HG03103 (cell line): ENCODE data around the gene LCE1D.

Experiments used
- ATAC-seq: cut with Tn5 transposase; IDR thresholded peaks from one replicate; pipeline ENCODE4 v1.9.1; 2021; ENCODE audit warnings: low read depth; ENCODE audit not compliant: unreplicated experiment

Gene LCE1D, protein sequence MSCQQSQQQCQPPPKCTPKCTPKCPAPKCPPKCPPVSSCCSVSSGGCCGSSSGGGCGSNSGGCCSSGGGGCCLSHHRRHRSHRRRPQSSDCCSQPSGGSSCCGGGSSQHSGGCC

GRCh38 chr1:152796421-152796820 is at the start of gene LCE1D:
Gene LCE1D (plus strand): TSS chr1:152796721. CDS start chr1:152797795, 1,074 bp downstream.
- no peak for ATAC-seq

DNA sequence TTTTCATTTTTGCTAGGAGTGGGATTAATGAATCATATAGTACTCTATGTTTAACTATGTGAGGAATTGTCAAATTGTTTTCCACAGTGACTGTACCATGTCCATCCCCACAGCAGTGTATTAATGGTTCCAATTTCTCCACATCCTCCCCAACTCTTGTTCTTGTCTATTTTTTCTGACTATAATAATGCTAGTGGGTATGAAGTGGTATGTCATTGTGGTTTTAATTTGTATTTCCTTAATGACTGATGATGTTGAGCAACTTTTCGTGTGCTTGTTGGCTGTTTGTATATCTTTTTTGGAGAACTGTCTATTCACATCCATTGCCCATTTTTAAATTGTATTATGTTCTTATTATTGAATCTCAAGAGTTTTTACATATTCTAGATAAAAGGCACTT is 48.7 kb upstream of the LCE1D start:
- no peak for ATAC-seq

DNA sequence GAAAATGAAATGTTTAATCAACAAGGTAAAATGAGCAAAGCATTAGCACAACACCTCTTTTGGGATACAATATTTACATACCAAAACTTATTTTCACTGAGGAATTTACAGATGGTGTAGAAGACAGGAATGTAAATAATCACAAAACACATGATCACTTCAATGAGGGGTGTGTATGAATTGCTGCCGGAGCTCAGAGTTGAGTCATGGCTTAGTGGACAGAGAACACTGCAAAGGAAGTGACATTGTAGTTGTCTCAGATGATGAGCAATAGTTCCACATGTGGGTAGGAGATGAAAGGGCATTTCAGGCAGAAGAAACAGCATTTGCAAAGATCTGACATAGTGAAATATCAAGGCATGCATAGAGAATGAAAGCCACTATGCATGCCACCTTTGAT is 44.3 kb upstream of the LCE1D start:
- ATAC-seq = no peak

GRCh38 chr1:152753586-152753985 is 42.9 kb upstream of the LCE1D start:
- ATAC-seq = no peak

GRCh38 chr1:152756872-152757271 is 39.6 kb upstream of the LCE1D start:
- no peak for ATAC-seq

GRCh38 chr1:152757747-152758146 is 38.8 kb upstream of the LCE1D start, which contains the start of gene KPRP:
Gene KPRP (plus strand): TSS chr1:152758025. CDS start chr1:152759589, 1,564 bp downstream.
- ATAC-seq = no peak

DNA sequence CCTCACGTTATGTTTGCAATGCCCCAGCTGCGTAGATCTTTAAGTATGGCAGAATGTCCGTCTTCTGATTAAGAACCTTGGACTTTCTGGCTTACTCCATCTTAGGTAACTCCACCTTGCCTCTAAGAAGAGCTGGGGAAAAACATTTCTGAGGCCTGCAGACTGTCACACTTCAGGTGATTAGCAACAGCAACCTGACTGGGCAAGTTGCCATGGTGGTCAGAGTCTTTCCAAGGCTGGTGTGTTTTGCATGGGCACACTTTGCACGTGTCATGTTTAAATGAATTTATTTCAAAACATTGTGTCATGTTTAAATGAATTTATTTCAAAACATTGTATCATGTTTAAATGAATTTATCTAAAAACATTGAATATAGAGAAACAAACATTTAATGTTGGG is 37.9 kb upstream of the LCE1D start:
- no peak for ATAC-seq

DNA sequence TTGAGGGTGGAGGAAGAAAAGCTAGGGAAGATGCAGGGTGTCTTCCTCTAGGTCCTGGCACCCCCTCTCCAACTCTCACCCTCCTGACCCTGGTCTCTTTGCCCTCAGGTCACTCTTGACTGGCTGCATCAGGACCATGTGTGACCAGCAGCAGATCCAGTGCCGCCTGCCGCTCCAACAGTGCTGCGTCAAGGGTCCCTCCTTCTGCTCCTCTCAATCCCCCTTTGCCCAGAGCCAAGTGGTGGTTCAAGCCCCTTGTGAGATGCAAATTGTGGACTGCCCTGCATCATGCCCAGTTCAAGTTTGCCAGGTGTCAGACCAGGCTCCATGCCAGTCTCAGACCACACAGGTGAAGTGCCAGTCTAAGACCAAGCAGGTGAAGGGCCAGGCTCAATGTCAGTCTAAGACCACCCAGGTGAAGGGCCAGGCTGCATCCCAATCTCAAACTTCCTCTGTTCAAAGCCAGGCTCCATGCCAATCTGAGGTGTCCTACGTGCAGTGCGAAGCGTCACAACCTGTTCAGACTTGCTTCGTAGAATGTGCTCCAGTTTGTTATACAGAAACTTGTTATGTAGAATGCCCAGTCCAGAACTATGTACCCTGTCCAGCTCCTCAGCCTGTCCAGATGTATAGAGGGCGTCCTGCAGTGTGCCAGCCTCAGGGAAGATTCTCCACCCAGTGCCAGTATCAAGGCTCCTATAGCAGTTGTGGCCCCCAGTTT is 36.9 kb upstream of the LCE1D start:
- no peak for ATAC-seq

DNA sequence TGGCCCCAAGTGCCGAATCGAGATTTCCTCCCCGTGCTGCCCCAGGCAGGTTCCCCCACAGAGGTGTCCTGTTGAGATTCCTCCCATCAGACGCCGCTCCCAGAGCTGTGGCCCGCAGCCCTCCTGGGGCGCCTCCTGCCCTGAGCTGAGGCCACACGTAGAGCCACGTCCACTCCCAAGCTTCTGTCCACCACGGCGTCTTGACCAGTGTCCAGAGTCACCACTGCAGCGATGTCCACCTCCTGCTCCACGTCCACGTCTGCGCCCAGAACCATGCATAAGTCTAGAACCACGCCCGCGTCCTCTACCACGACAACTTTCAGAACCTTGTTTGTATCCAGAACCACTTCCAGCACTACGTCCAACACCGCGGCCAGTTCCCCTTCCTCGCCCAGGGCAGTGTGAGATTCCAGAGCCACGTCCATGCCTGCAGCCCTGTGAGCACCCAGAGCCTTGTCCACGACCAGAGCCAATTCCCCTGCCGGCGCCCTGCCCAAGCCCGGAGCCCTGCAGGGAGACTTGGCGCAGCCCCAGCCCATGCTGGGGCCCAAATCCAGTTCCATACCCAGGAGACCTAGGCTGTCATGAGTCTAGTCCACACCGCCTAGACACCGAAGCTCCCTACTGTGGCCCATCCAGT is 35.9 kb upstream of the LCE1D start:
- no peak for ATAC-seq

GRCh38 chr1:152761609-152762213 is 34.8 kb upstream of the LCE1D start:
- no peak for ATAC-seq

DNA sequence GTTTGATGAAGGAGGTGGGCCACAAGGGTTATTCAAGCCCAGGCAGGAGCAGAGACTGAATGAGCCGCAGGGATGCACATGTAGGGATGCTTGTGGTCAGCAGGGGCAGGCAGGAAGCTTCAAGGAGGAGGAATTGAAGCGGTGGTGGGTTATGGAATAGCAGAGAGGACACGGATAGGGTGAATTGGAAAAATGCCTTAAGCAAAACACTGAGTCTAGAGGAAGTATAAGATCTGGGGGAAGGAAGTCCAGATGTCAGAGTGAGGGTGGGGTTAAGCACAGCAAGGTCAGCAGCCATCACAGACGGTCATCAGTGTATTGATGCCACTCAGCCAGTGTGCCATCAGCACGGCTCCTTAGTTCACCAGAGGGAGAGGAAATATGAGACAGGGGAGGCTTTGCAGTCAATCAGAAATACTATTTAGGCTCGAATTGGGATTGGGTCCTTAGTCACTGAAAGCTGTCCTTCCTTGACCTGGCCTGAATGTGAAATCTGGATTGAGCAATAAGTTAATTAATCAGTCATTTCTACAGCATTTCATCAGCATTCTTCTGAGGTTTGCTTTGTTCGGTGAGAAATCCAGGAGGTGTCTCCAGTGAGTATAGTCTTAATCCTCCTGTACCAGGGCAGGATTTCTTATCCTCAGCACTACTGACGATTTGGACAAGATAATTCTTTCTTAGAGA is 27.5 kb upstream of the LCE1D start:
- ATAC-seq = no peak

GRCh38 chr1:152770411-152770810 is 26.1 kb upstream of the LCE1D start:
- ATAC-seq = no peak

GRCh38 chr1:152774875-152775274 is 21.6 kb upstream of the LCE1D start, which contains the start of gene LCE1F:
Gene LCE1F (plus strand): TSS chr1:152775140. CDS start chr1:152776372, 1,232 bp downstream.
- no peak for ATAC-seq

GRCh38 chr1:152776361-152776760 is 20.2 kb upstream of the LCE1D start:
- no peak for ATAC-seq

DNA sequence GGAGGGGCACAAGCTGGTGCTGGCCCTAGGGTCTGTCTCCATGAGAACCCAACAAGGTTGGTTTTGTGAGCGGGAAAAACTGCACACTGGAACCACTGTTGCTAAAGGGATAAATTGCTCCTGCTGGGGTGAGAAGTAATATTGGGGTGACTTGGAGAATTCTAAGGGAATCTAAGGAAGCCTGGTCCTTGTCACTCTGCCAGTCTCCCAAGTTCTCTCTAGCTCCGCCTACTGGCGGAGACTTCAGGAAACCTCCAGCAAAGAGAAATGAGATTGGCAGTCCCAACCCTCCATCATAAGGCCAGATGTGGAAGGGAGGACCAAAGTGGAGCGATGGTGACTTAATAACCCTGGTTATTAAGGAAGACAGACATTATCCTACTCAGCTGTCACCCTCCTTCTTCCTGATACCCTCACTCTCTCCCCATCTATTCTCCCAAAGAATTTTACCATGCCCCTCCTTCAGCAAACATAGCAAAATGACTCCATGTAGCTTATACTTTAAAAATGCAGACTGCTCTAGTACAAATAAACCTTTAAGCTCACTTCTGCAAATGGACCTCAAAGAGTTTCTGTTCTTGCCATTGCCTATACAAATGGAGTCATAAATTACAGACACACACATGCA is 18.9 kb upstream of the LCE1D start:
- ATAC-seq = no peak

GRCh38 chr1:152783095-152783494 is 13.4 kb upstream of the LCE1D start:
- ATAC-seq = no peak

DNA sequence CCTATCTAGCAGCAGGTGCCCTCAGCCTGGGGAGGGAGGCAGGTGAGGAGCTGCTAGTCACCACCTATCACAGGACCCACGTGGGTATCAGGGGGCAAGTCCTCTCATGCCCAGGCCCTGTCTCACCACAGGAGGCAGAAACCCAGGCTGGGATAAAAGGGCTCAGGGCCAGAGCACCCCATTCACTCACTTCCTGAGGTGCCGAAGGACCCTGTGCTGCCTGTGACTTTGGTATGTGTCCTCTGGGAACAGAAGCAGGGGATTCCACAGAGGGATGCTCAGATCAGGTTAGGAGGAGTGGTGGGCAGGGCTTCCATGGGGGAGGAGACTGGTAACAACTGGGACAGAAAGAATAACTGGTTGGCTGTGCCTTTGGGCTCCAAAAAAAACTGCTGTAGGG is 10.4 kb upstream of the LCE1D start, which contains the start of gene LCE1E:
Gene LCE1E (plus strand): TSS at position 181 of the 400 bp plus-strand sequence. CDS start 1,043 bp downstream, outside the sequence.
- ATAC-seq = no peak

GRCh38 chr1:152795686-152796085 is 835 bp upstream of the LCE1D start:
- no peak for ATAC-seq

GRCh38 chr1:152801333-152801732 is 4.8 kb downstream of the LCE1D start:
- no peak for ATAC-seq

- ATAC-seq = no peak
These were observed 10.1 kb downstream of the LCE1D start, which contains the start of gene LCE1C for GRCh38 chr1:152806576-152806975. Gene LCE1C (minus strand): TSS chr1:152806651. CDS start chr1:152805478, 1,173 bp downstream.
